PC-3 (cell line): Measurements from ENCODE around the gene PDS5A. TPM values are rescaled to one million over a fixed set of nuclear protein-coding genes. Genes with fewer than 3 reads are reported as not detected.
"Not testable (repeated sequence)": the region's sequence is repeated elsewhere in the genome, so short reads cannot be mapped to it uniquely, and the experiment has no call there.

Experiments
- ATAC-seq: fragments of 200-7000 bp; cut with Tn5 transposase; 2 replicates; pipeline ENCODE4 v1.9.1; 2020; ENCODE audit warnings: mild to moderate bottlenecking, moderate library complexity
- BruUV-seq: library from RNA; stranded (reverse); fragments of 400-500 nt; replicated peaks from 2 replicates; lab custom pipeline; 2021; lab: Mats Ljungman, UMichigan
- CTCF ChIA-PET: fragments of 300-600 bp; sonication (Branson Sonifier 250); formaldehyde crosslinking; loops from one replicate; lab custom pipeline; 2022; ENCODE audit warnings: antibody characterized with exemption; lab: Charles Lee
- POLR2A ChIA-PET: fragments of 300-600 bp; sonication (Branson Sonifier 250); formaldehyde crosslinking; loops from one replicate; lab custom pipeline; 2022; ENCODE audit warnings: antibody characterized with exemption; ENCODE audit not compliant: unreplicated experiment; lab: Charles Lee
- DNase-seq: peaks from one replicate; pipeline ENCODE4 v3.0.0-alpha.2; 2015
- H2AFZ ChIP-seq: fragments of 300-600 bp; sonication (generic); 2 replicates; pipeline ENCODE4 v1.6.0; 2016; ENCODE audit warnings: antibody characterized with exemption, low read length
- H3F3A ChIP-seq: fragments of 300-600 bp; sonication (generic); one replicate; pipeline ENCODE4 v1.6.0; 2017; ENCODE audit warnings: antibody characterized with exemption, low read length, control low read depth, mild to moderate bottlenecking; ENCODE audit not compliant: unreplicated experiment
- H3K27ac ChIP-seq: fragments of 300-600 bp; sonication (generic); 2 replicates; pipeline ENCODE4 v1.5.1; 2016; ENCODE audit warnings: mild to moderate bottlenecking, low read length
- H3K27me3 ChIP-seq: fragments of 300-600 bp; sonication (generic); 2 replicates; pipeline ENCODE4 v1.6.1; 2016; ENCODE audit warnings: low read length, mixed read lengths
- H3K36me3 ChIP-seq: fragments of 300-600 bp; sonication (generic); 2 replicates; pipeline ENCODE4 v1.6.1; 2016; ENCODE audit warnings: low read depth, mixed run types, low read length, mixed read lengths
- H3K4me1 ChIP-seq: fragments of 300-600 bp; sonication (generic); 2 replicates; pipeline ENCODE4 v1.5.1; 2016; ENCODE audit warnings: low read length; ENCODE audit not compliant: insufficient read depth
- H3K4me2 ChIP-seq: fragments of 300-600 bp; sonication (generic); 2 replicates; pipeline ENCODE4 v1.6.0; 2016; ENCODE audit warnings: low read length
- H3K4me3 ChIP-seq: fragments of 300-600 bp; sonication (generic); 2 replicates; pipeline ENCODE4 v1.5.1; 2016; ENCODE audit warnings: mild to moderate bottlenecking, low read length, mixed read lengths
- H3K79me2 ChIP-seq: fragments of 300-600 bp; sonication (generic); 2 replicates; pipeline ENCODE4 v1.6.1; 2017; ENCODE audit warnings: low read length, mixed read lengths
- H3K9ac ChIP-seq: fragments of 300-600 bp; sonication (generic); 2 replicates; pipeline ENCODE4 v1.6.0; 2016; ENCODE audit warnings: mild to moderate bottlenecking, low read length
- H3K9me2 ChIP-seq: fragments of 300-600 bp; sonication (generic); replicated peaks from 2 replicates; pipeline ENCODE4 v1.6.1; 2016; ENCODE audit warnings: mixed run types, low read length, mixed read lengths
- H3K9me3 ChIP-seq: fragments of 300-600 bp; sonication (generic); 2 replicates; pipeline ENCODE4 v1.6.1; 2016; ENCODE audit warnings: low read length, mixed read lengths
- H4K20me1 ChIP-seq: fragments of 300-600 bp; sonication (generic); 2 replicates; pipeline ENCODE4 v1.6.1; 2016; ENCODE audit warnings: low read length, mixed read lengths
- EZH2 ChIP-seq: fragments of 300-600 bp; sonication (generic); IDR thresholded peaks from one replicate; pipeline ENCODE4 v1.6.1; 2017; ENCODE audit warnings: antibody characterized with exemption, mild to moderate bottlenecking, low read length; ENCODE audit not compliant: unreplicated experiment
- EZH2phosphoT487 ChIP-seq: fragments of 300-600 bp; sonication (generic); IDR thresholded peaks from 2 replicates; pipeline ENCODE4 v1.6.1; 2018; ENCODE audit warnings: mild to moderate bottlenecking, antibody characterized with exemption, low read length, borderline replicate concordance
- intact Hi-C: fragments of 100-400 bp; cut with micrococcal nuclease; formaldehyde crosslinking; loops from 2 replicates; pipeline ENCODE4 v1.9.0; 2023
- total RNA-seq: library from RNA; depleted of rRNA; stranded (reverse); fragments of >200 nt; gene quantifications from 2 replicates; pipeline ENCODE4 v1.2.3, GENCODE V29; 2014
- TF ChIP-seq, protein P1 (sequence below): fragments of 300-600 bp; sonication (generic); conservative IDR thresholded peaks from 2 replicates; pipeline ENCODE4 v1.5.1; 2017; ENCODE audit warnings: antibody characterized with exemption, low read depth, mild to moderate bottlenecking, low read length

Gene PDS5A
- total RNA-seq, 1 experiment from 2014 or later, result 39.9 TPM

DNA sequence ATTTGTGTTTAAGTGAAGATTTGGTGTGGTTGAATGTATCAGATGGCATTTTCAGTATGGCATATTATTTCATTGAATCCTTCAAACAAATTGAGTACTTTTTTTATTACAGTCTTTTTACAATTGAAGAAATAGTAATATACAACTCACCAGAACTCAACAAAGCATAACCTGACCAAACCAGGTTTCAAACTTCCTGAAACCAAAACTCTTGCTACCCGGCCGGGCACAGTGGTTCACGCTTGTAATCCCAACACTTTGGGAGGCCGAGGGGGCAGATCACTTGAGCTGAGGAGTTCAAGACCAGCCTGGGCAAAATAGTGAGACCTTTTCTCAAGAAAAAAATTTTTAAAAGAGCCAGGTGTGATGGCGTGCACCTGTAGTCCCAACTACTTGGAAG lies 185.6 kb downstream of the PDS5A start:
- H3K9me2 ChIP-seq, result no peaks in the 10 kb centered on the region
- intact Hi-C loops, result no loop called here
- no peak overlapping the region for H3K27ac ChIP-seq
- BruUV-seq, result no TSS peak
- no peaks in the 10 kb centered on the region for H3F3A ChIP-seq
- no peak overlapping the region for H3K4me2 ChIP-seq
- DNase-seq (no peak), ATAC-seq (no peak)
- no peak overlapping the region for H3K4me3 ChIP-seq
- H3K27me3 ChIP-seq, result no peaks in the 10 kb centered on the region
- H2AFZ ChIP-seq, result no peak overlapping the region
- no peak overlapping the region for H3K9ac ChIP-seq
- H3K79me2 ChIP-seq, result no peaks in the 10 kb centered on the region
- CTCF ChIA-PET, result no interaction called here
- POLR2A ChIA-PET, result no interaction called here
- H3K9me3 ChIP-seq, result no peaks in the 10 kb centered on the region
- TF ChIP-seq EZH2phosphoT487, result no peak
- no peaks in the 10 kb centered on the region for H4K20me1 ChIP-seq
- H3K36me3 ChIP-seq, result no peaks in the 10 kb centered on the region
- no peaks in the 10 kb centered on the region for H3K4me1 ChIP-seq

DNA sequence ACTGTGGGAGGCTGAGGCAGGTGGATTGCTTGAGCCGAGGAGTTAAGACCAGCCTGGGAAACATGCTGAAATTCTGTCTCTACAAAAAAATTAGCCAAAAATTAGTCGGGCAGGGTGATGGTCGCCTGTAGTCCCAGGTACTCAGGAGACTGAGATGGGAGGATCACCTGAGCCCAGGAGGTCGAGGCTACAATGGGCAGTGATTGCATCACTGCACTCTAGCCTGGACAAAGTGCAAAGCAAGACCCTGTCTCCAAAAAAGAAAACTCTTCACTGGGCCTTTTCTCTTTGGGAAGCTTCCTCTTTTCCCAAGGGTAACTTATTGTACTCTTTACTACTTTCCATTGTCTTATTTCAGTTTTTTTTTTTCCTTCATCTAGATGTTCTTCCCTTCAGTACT lies 190.9 kb downstream of the PDS5A start:
- BruUV-seq, result no TSS peak
- CTCF ChIA-PET, result no interaction called here

DNA sequence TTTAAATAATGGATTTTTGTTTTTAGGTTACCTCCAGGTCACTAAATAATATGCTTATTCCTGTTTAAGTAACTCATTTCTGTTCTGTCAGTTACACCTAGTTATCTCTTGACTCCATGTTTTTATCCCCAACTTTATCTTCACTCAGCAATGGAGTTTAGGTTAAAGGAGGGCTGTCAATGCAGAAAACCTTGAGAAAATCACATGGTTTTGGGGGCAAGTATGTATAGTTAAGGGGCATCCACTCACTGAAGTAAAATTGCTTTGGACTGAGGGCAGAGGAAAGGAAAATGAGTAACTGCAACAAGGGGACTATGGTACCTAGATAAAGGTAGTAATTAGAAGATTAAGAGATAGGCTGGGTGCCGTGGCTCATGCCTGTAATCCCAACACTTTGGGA lies 192.6 kb downstream of the PDS5A start:
- ChIA-PET POLR2A (no interaction called here), CTCF (no interaction called here)
- no peak overlapping the region for H3K4me3 ChIP-seq
- no peak overlapping the region for H3K27ac ChIP-seq
- H3K9ac ChIP-seq, result no peak overlapping the region
- H3K9me2 ChIP-seq, result no peaks in the 10 kb centered on the region
- H3K9me3 ChIP-seq, result no peaks in the 10 kb centered on the region
- TF ChIP-seq, protein P1, sequence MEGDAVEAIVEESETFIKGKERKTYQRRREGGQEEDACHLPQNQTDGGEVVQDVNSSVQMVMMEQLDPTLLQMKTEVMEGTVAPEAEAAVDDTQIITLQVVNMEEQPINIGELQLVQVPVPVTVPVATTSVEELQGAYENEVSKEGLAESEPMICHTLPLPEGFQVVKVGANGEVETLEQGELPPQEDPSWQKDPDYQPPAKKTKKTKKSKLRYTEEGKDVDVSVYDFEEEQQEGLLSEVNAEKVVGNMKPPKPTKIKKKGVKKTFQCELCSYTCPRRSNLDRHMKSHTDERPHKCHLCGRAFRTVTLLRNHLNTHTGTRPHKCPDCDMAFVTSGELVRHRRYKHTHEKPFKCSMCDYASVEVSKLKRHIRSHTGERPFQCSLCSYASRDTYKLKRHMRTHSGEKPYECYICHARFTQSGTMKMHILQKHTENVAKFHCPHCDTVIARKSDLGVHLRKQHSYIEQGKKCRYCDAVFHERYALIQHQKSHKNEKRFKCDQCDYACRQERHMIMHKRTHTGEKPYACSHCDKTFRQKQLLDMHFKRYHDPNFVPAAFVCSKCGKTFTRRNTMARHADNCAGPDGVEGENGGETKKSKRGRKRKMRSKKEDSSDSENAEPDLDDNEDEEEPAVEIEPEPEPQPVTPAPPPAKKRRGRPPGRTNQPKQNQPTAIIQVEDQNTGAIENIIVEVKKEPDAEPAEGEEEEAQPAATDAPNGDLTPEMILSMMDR, result no peak
- no peak for TF ChIP-seq EZH2
- no peak for ATAC-seq
- no peak overlapping the region for H3K4me2 ChIP-seq
- intact Hi-C loops, result no loop called here
- no peak for DNase-seq
- no peaks in the 10 kb centered on the region for H3K4me1 ChIP-seq
- H3K36me3 ChIP-seq, result no peaks in the 10 kb centered on the region
- no peaks in the 10 kb centered on the region for H3F3A ChIP-seq
- BruUV-seq, result no TSS peak
- H2AFZ ChIP-seq, result no peak overlapping the region
- H3K79me2 ChIP-seq, result no peaks in the 10 kb centered on the region
- H3K27me3 ChIP-seq, result no peaks in the 10 kb centered on the region
- H4K20me1 ChIP-seq, result no peaks in the 10 kb centered on the region

More for the DNA sequence above, 190.9 kb downstream of the PDS5A start:
- DNase-seq, result no peak
- H3K79me2 ChIP-seq, result no peaks in the 10 kb centered on the region
- no peak overlapping the region for H2AFZ ChIP-seq
- no peaks in the 10 kb centered on the region for H3K9me3 ChIP-seq
- POLR2A ChIA-PET, result no interaction called here
- TF ChIP-seq, protein P1, result no peak
- TF ChIP-seq EZH2phosphoT487 (no peak), EZH2 (no peak)
- ATAC-seq, result no peak
- intact Hi-C loops, result no loop called here
- H3K4me3 ChIP-seq, result no peak overlapping the region
- no peak overlapping the region for H3K27ac ChIP-seq
- no peaks in the 10 kb centered on the region for H4K20me1 ChIP-seq
- H3K36me3 ChIP-seq, result no peaks in the 10 kb centered on the region
- no peaks in the 10 kb centered on the region for H3K9me2 ChIP-seq
- no peaks in the 10 kb centered on the region for H3F3A ChIP-seq
- H3K4me2 ChIP-seq, result no peak overlapping the region
- no peaks in the 10 kb centered on the region for H3K4me1 ChIP-seq
- H3K9ac ChIP-seq, result no peak overlapping the region
- H3K27me3 ChIP-seq, result no peaks in the 10 kb centered on the region

DNA sequence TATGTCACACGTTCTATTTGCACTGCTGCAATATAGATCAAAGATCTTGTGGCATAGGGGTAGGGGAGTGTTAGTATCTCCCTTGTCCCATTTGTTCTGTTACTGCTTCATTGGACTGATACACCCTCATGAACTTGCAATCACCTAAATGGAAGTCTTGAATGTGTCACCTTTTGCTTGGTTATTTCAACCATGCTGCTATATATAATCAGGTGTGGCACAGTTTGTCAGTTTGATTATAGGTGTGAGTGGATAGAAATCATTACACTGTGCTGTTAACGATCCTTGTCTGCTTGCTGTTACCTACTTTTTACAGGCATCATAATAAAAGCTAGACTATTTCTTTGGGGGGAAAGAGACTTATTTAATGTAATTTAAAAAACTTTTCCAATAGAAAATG lies 195.7 kb downstream of the PDS5A start:
- H4K20me1 ChIP-seq, H3K79me2 ChIP-seq, intact Hi-C loops, CTCF ChIA-PET, H3K4me3 ChIP-seq, H3K4me1 ChIP-seq, H3K9me2 ChIP-seq, BruUV-seq, DNase-seq, ATAC-seq, H3K9ac ChIP-seq, H2AFZ ChIP-seq, H3K27ac ChIP-seq, H3F3A ChIP-seq, H3K9me3 ChIP-seq, POLR2A ChIA-PET, H3K27me3 ChIP-seq, H3K36me3 ChIP-seq, H3K4me2 ChIP-seq: not testable (repeated sequence)
